GM18873 (cell line): ENCODE results near the gene OR4F6.
"Not testable (repeated sequence)": the region's sequence is repeated elsewhere in the genome, so short reads cannot be mapped to it uniquely, and the experiment has no call there.

Experiments used
- ATAC-seq: cut with Tn5 transposase; IDR thresholded peaks from one replicate; pipeline ENCODE4 v1.9.1; 2021; ENCODE audit warnings: mild to moderate bottlenecking, moderate library complexity, moderate number of reproducible peaks; ENCODE audit not compliant: unreplicated experiment, low FRiP score

OR4F6 gene, protein sequence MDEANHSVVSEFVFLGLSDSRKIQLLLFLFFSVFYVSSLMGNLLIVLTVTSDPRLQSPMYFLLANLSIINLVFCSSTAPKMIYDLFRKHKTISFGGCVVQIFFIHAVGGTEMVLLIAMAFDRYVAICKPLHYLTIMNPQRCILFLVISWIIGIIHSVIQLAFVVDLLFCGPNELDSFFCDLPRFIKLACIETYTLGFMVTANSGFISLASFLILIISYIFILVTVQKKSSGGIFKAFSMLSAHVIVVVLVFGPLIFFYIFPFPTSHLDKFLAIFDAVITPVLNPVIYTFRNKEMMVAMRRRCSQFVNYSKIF

DNA sequence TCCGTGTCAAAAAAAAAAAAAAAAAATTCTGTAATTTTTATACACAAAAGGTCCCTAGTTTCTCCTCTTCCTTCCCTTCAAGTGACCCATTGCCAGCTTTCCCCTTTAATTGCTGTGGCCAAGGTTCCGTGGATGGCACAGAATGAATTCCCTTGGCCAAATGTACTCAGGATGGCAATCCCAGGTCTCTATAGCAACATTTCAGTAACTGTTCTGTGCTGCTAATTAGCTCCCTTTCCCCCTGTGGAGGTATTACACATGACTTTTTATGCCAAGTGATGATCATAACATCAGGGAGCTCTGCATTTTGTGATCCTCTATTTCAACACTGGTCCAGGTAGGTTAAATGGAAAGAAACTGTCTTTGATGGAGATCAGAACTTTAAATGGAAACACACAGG, at the start of gene OR4F6:
Gene OR4F6 (plus strand): TSS at position 301 of the 400 bp plus-strand sequence. CDS start 2,211 bp downstream, outside the sequence.
- ATAC-seq, result no peak

DNA sequence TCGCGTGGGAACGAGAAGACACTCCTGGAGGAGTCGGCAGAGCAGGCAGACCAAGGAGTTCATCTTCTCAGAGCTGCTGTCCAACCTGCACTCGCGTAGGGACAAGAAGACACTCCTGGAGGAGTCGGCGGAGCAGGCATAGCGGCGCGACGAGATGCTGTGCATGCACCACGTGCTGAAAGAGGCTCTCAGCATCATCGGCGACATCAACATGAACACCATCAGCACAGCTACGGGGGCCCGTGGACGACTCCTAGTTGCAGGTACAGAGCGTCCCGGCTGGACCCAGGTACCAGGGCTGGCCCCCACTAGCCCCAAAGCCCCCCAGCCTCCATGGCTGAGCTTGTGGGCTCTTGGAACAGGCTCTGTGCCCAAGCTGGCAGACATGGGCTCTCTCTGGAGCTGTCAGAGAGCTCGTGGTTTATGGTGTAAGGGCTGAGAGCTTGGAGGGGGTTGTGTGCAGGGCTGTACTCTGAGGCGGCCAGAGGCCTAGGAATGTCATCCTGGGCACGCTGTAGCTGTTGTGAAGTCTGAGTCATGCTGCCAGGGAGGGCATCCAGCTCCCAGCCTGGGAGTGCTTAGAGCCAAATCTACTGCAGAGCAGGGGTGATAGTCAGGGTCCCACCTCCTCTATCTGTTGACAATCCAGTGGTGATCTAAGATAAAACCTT, 38.5 kb upstream of the OR4F6 start:
- not testable (repeated sequence) for ATAC-seq

DNA sequence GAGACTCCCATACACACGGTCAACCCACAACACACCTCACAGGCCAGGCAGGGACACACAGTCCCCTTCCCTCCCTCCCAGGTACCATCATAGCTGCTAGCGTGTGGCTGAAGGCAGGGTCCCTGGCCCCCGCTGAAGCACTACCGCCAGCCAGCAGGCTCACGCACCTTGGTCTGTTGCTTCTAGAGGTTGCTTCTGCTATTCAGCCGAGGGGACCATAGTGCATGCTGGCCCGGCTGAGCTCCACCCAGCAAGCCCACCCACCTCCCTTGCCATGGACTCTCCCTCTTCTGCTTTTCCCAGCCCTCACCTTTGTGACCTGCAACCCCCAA, 38.0 kb upstream of the OR4F6 start:
- not testable (repeated sequence) for ATAC-seq

DNA sequence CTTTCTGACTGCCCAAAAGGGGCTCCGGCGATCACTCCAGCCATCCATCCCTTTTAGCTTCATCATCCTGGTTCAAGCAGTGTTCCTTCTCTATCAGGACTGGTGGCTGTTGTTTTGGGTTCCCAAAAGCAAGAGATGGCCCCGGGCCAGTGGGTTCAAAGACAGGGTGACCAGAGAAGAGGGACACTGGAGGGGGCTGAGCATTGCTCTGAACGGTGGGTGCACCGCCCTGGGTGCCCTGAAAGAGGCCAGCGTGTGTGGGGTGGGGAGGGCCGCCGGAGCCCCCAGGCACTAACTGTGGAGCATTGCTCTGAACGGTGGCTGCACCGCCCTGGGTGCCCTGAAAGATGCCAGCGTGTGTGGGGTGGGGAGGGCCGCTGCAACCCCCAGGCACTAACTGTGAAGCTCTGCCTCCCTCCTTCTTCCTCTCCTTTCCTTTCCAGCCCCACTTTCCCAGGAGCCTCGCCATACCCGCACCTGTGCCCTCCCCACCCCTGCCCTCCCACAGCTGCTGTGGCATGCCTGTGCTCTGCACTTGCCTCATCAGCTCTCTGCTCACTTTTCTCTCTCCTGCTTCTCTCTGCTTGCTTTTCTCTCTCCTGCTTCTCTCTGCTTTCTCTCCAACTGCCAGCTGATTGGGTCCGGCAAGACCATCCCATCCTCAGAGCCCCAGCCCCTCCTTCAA, 37.4 kb upstream of the OR4F6 start:
- ATAC-seq, result no peak

DNA sequence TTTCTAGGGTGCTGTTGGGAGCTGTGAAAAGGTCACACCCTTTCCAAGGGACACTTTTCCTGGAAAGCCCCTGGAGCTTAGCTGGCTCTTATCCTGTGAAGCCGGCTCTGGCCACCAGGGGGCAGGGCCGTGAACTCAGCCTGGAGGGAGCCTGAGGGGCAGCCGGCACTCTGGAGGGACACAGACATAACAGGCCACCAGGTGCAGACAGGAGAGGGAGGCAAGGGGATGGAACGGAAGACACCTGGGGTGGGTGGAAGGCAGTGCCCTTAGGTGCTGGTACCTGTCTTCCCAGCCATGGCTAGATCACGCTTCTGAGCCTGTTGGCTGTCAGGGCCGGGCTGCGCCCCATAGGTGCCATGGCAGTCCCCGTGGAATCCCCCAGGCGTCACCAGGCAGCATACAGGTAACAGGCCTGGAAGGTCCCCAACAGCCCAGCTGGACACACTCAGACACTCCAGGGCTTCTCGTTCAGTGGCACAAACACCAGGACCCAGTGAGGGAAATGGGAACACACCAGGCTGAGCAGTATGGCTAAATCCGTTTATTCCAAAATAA, 36.1 kb upstream of the OR4F6 start:
- ATAC-seq, result not testable (repeated sequence)

DNA sequence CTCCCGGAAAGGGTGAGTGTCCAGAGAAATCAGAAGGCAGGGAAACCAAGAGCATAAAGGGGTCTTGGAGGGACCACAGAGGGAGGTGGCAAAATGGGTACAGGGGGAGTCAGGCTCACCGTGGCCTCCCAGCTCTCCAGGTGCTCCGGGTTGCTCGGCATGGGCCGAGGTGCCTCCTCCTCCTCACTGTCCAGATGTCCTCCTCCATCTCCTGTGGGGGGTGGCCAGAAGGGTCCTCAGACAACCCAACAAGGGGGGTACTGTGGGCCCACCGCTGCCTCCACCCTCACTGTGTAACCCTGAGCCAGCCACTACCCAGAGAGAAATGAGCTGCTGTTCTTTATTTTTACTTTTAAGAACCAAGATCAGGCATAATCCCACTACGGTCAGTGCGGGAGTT, 30.4 kb upstream of the OR4F6 start:
- no peak for ATAC-seq

DNA sequence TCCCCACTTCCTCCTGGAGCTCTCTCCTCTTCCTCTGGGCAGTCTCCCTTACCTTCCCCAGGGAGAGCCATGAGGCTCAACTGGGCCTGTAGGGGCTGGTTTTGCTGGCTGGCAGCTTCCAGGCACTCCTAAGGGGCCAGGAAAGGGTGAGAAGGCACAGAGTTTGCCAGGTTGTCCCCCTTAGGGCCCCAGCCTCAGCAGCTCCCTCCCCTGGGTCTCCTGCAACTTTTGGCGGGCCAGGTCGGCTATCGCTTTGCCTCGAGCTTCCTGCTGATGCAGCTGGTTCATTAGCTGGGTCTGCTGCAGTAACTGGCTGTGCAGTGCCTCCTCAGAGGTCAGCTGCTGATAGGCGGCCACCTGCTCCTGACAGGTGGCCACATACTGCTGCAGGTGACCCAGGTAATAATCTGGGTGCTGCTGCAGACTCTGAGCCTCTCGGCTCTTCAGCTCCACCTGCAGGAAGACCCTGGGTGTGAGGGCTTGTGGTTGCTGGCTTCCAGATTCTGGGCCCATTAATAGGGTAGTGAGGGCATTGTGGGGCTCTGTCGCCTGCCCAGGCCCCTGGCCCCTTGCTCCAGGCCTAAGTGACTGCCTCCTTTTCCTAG, 29.7 kb upstream of the OR4F6 start:
- no peak for ATAC-seq

DNA sequence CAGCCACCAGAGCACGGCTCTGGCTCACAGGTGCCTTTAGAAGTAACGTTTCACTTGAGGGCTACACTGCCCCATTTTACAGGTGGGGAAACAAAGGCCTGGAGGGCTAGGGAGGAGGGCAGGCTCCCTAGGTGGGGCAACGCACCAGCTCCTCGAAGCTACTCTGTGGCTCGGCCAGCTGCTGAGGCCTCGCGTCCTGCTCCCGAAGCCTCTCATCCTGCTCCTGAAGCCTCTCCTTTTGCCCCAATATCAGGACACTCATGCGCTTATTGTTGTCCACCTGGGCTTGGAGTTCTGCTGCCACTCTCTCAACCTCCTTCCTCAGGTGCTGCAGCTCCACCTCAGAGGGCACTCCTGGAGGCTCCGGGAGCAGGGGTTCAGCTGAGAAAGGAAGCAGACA, 28.2 kb upstream of the OR4F6 start:
- no peak for ATAC-seq

DNA sequence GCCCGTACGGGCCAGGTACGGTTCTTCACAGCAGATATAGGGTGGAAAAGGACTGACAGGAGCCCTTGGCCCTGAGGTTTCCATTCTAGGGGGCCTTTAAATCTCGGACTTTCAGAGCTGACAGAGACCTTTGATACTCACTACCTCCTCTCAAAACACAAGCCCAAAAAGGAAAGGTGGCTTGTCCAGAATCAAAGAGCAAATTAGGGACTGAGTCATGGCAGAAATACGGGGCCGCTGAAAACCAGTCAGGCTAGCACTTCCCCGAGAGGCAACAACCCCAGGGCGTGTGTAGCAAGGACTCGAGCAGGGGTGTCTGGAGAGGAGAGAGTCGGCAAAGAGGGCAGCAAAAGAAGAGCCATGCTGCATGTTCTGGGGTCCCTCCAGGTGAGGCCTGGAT, 24.7 kb upstream of the OR4F6 start:
- ATAC-seq, result not testable (repeated sequence)

DNA sequence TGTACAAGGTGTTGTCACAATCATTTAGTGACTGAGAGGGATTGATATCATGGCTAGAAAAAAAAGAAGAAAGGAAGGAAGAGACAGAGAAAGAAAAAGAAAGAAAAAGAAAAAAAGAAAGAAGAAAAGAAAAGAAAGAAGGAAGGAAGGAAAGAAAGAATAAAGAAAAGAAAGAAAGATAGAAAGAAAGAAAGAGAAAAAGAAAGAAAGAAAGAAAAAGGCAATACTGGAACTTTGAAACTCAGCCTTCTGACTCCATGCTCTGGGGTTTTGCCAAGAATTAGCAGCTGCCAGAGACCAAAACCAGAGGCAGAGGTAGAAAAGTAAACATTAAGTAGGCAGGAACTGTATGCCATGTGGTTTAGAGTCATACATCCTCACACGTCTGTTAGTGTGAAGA, 23.1 kb upstream of the OR4F6 start:
- ATAC-seq, result not testable (repeated sequence)

DNA sequence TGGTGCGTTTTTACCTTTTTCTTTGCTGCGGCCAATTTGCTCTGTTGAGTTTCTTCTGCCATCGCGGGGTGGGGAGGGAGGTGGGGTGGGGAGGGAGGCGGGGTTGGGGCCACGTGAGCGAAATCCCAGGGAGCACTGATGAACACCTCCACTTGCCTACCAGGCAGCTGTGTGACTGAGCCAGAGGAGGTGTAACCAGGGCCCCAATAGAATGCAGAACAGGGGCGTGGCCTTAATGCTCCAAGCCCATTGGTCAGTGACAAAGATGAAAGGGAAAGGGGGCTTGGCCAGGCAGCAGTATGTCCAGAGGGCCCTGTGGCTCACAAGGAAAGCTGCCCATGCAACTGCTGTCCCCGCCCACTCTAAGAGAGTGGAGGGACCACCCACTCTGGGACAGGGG, 21.4 kb upstream of the OR4F6 start:
- no peak for ATAC-seq

DNA sequence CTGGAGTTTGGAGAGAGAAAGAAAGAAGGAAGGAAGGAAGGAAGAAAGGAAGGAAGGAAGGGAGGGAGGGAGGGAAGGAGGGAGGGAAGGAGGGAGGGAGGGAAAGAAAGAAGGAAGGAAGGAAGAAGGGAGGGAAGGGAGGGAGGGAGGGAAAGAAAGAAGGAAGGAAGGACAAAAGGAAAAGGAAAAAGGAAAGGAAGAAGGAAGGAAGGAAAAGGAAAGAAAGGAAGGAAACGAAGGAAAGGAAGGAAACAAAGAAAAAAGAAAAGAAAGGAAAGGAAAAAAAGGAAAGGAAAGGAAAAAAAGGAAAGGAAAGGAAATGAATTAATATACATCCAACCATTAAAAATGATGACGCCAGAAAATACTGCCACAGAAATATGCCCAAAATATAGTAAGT, 18.7 kb upstream of the OR4F6 start:
- no peak for ATAC-seq

DNA sequence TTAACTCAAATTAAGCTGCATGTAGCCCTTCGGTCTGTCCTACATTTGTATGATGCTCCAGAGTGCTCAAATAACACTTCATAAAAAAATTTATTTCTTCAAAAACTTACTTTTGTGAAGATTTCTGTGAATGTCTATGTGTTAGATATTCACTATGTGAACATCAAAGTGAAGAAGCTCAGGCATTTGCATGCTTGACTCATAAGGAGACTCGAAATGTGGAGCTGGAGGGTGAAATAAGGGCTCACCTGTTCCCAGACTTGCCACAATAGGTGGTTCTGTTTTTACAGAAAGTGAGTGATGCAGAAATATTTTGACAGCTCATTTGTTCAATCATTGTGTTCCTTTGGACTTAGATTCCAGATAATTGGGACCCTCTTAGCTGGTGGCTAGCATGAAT, 16.9 kb upstream of the OR4F6 start:
- not testable (repeated sequence) for ATAC-seq

DNA sequence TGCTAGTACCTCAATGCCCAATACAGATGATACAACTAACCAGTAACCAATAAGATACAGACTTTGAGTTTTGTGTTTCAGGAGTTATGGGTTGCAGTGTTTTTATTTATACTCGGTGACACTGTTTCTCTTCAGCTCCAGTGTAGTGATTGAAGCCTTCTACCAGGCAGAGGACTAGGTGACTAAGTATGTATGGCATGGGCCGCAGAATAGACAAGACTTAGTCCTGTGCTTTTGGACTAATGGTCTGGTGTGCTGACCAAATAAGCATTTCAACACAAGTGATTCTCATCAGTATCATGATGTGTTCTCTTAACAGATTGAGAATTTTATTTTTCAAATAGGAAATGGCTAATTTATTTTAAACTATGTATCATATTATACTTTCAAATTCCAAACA, 15.3 kb upstream of the OR4F6 start:
- not testable (repeated sequence) for ATAC-seq

DNA sequence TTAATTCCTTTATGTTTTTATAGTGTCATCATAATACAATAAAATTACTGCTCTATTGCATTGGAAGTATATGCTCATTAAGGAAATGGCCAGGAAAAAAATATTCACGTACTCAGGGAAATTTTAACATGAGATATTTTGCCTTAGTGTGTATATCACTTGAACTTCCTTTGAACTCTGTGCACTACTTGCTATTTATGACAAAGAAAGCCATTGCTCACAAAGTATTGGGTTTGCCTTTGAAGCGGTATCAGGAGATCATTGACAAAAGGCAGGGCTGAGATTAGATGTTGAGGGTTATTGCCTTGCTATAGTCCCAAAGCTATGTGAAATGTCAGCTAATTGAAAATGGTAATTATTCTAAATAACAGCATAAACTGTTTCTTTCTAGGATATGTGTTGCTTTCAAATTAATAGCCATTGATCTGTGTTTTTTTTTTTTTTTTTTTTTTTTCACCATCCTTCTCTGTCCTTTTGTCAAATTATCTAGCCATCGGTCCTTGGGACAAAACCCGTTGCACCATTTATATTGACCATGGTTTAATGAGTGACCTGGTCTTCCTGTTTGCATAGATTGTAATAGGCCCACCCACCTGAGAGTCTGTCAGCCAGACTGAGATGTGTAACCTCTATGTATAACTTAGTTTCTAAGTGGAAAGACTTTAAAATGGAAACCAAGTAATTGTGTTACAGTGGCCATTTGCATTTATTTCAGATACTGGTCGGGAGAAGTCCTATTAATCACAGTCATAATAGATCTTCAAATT, 14.6 kb upstream of the OR4F6 start:
- not testable (repeated sequence) for ATAC-seq

DNA sequence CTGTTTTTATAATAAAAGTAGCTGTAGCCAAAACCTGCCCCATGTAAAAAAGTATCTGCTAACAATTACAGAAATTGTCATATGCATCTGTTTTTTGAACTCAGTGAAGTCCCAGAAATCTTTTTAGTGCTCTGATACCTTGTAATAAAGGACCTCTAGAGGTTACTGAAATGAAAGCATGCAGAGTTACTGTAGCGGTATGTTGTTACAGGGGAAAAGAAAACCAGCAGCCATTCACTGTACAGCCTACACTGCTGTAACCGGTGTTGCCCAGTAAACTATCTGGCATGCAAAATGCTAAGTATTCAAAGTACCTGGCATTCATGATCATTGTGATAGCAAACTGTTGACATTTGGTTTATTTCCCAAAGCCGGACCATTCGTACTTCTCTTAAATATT, 12.6 kb upstream of the OR4F6 start:
- ATAC-seq, result not testable (repeated sequence)

DNA sequence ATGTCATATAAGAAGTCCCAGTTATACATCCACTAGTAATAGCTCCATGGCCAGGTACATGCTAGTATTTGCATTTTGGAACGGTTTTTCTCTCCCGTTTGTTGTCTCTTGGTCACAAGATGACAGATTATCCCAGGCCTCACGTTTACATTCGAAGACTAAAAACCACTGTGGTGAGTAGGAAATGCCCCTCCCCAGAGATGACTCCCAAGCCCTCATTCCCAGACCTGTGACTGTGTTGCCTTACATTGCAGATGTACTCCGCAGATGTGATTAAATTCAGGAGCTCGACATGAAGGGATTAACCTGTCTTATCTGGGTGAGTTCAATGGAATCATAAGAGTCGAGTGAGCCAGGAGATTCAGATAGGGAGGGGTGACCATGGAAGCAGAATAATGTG, 9.3 kb upstream of the OR4F6 start:
- not testable (repeated sequence) for ATAC-seq

DNA sequence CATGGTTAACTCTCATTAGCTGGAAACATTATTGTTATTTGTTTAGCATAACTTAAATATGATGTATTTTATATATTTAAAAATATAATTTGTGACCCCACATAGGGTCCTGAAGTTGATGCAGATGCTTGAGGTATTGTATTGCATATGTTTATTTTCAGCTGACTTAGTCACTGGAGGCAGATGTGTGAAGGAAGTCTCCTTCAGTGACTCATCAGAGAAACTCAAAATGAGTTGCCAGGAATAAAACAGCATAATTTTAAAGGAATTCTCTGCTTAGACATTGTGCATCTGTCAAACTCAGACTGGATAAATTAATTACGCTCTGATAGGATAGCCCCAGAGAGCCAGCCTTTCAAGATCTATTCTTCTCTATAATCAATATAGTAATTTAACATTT, 7.9 kb upstream of the OR4F6 start:
- ATAC-seq, result no peak

DNA sequence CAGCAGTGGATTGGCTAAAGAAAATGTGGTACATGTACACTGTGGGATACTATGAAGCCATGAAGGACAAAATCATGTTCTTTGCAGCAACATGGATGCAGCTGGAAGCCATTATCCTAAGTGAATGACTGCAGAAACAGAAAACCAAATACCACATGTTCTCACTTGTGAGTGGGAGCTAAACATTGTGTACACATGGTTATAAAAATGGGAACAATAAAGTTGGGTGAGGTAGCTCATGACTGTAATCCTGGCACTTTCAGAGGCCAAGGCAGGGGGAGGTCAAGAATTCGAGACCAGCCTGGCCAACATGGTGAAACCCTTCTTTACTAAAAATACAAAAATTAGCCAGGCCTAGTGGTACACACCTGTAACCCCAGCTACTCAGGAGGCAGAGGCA, 3.6 kb upstream of the OR4F6 start:
- no peak for ATAC-seq

DNA sequence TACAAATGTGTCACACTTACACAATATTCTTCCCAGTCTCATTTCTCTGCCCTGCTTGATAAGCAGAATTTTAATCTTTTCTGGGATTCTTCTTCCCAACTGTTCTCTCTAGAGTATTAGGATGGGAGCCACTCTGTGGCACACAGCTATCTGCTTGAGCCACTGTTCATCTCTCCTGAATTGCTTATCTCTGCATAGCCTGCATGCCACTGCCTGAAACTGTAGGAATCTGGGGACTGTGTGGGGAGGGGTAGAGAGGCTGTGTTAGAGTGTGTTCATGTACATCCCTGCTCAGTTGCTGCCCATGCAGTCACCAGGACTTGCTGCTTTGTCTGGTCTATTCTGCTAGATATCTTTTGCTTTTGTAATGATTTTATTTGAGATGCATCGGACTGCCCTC, 2.3 kb upstream of the OR4F6 start:
- ATAC-seq, result no peak
